SK-N-SH (cell line): ENCODE measurements around the gene SFMBT2. TPM values are rescaled to one million over a fixed set of nuclear protein-coding genes. Genes with fewer than 3 reads are reported as not detected.

Source experiments
- CTCF ChIA-PET: fragments of 300-600, 350-600 bp; formaldehyde crosslinking; extraction: SDS; loops from one replicate; lab custom pipeline; 2021; lab: Yijun Ruan, JAX
- POLR2A ChIA-PET: fragments of 350-600 bp; sonication (Branson Sonifier 250); formaldehyde crosslinking; extraction: SDS; loops from one replicate; lab custom pipeline; 2020; ENCODE audit warnings: antibody characterized with exemption, inconsistent platforms; lab: Yijun Ruan, JAX
- DNase-seq: peaks from one replicate; pipeline ENCODE4 v3.0.0; 2012
- H2AFZ ChIP-seq: fragments of 200-600 bp; sonication (generic); 2 replicates; pipeline ENCODE4 v1.8.1; 2016; ENCODE audit warnings: antibody characterized with exemption, mild to moderate bottlenecking, low read depth
- H3F3A ChIP-seq: fragments of 200-600 bp; sonication (generic); replicated peaks from 2 replicates; pipeline ENCODE3; 2016; ENCODE audit warnings: antibody characterized with exemption, mild to moderate bottlenecking; ENCODE audit not compliant: insufficient read depth
- H3K27ac ChIP-seq, 2 experiments: fragments of 200-500 bp in 1 of 2; fragments of 200-600 bp in 1 of 2; sonication (Bioruptor generic) in 1 of 2; sonication (generic), shearing (Covaris generic) in 1 of 2; 2 replicates each; pipeline versions ENCODE4 v1.5.1 to v1.6.1; 2014 to 2016; ENCODE audit warnings: low read depth in 2 of 2, inconsistent platforms in 1 of 2, low read length in 1 of 2, mild to moderate bottlenecking in 1 of 2, mixed read lengths in 1 of 2
- H3K27me3 ChIP-seq: fragments of 200-600 bp; sonication (generic), shearing (Covaris generic); 2 replicates; pipeline ENCODE4 v1.6.1; 2016; ENCODE audit warnings: mixed run types; ENCODE audit not compliant: insufficient read depth
- H3K36me3 ChIP-seq, 2 experiments: fragments of 200-500 bp in 1 of 2; fragments of 200-600 bp in 1 of 2; sonication (Bioruptor generic) in 1 of 2; sonication (generic) in 1 of 2; replicated peaks in 1 of 2; 2 replicates each; pipeline versions ENCODE3 to v1.5.1; 2014 to 2016; ENCODE audit warnings: low read length in 1 of 2, mild to moderate bottlenecking in 1 of 2; ENCODE audit not compliant: insufficient read depth in 2 of 2, control insufficient read depth in 1 of 2
- H3K4me1 ChIP-seq, 2 experiments: fragments of 200-500 bp in 1 of 2; fragments of 200-600 bp in 1 of 2; sonication (Bioruptor generic) in 1 of 2; sonication (generic), shearing (Covaris generic) in 1 of 2; 2 replicates each; pipeline versions ENCODE4 v1.5.1 to v1.6.1; 2014 to 2016; ENCODE audit warnings: low read depth in 1 of 2, low read length in 1 of 2, mixed run types in 1 of 2; ENCODE audit not compliant: insufficient read depth in 2 of 2, control insufficient read depth in 1 of 2
- H3K4me2 ChIP-seq: fragments of 200-600 bp; sonication (generic), shearing (Covaris generic); 2 replicates; pipeline ENCODE4 v1.6.1; 2017; ENCODE audit warnings: mixed run types
- H3K4me3 ChIP-seq, 2 experiments: fragments of 200-500 bp in 1 of 2; fragments of 200-600 bp in 1 of 2; sonication (Bioruptor generic) in 1 of 2; sonication (generic), shearing (Covaris generic) in 1 of 2; 2 replicates each; pipeline versions ENCODE4 v1.5.1 to v1.8.1; 2014 to 2016; ENCODE audit warnings: low read depth in 2 of 2, inconsistent platforms in 1 of 2, low read length in 1 of 2, mild to moderate bottlenecking in 1 of 2, mixed read lengths in 1 of 2, moderate library complexity in 1 of 2
- H3K79me2 ChIP-seq: fragments of 200-600 bp; sonication (generic); 2 replicates; pipeline ENCODE4 v1.8.1; 2017; ENCODE audit warnings: mild to moderate bottlenecking; ENCODE audit not compliant: insufficient read depth
- H3K9ac ChIP-seq: fragments of 200-600 bp; sonication (generic); 2 replicates; pipeline ENCODE4 v1.6.1; 2017; ENCODE audit warnings: mixed run types
- H3K9me2 ChIP-seq: fragments of 200-600 bp; sonication (generic); 2 replicates; pipeline ENCODE4 v1.6.1; 2017; ENCODE audit warnings: mixed run types
- H3K9me3 ChIP-seq: fragments of 200-600 bp; sonication (generic); 2 replicates; pipeline ENCODE4 v1.6.1; 2017; ENCODE audit warnings: mixed run types, mild to moderate bottlenecking, moderate library complexity
- H4K20me1 ChIP-seq: fragments of 200-600 bp; sonication (generic); 2 replicates; pipeline ENCODE4 v1.6.1; 2017; ENCODE audit warnings: mild to moderate bottlenecking, mixed run types; ENCODE audit not compliant: insufficient read depth
- CHD2 ChIP-seq: fragments of 150-350 bp; IDR thresholded peaks from 2 replicates; pipeline ENCODE4 v1.6.1; 2018; ENCODE audit warnings: low read length; ENCODE audit not compliant: partially characterized antibody
- ELF1 ChIP-seq: IDR thresholded peaks from 2 replicates; pipeline ENCODE4 v1.4.0; 2012
- EP300 ChIP-seq, 2 experiments: IDR thresholded peaks; 2 replicates each; pipeline versions ENCODE4 v1.4.0 to v1.6.1; 2012; ENCODE audit warnings: borderline replicate concordance in 1 of 2, low read depth in 1 of 2, low read length in 1 of 2
- EZH2phosphoT487 ChIP-seq: fragments of 200-600 bp; sonication (generic); IDR thresholded peaks from 2 replicates; pipeline ENCODE4 v1.6.1; 2017; ENCODE audit warnings: low read depth, mixed run types, mild to moderate bottlenecking, antibody characterized with exemption, moderate library complexity, borderline replicate concordance
- FOSL2 ChIP-seq: IDR thresholded peaks from 2 replicates; pipeline ENCODE4 v1.4.0; 2012; ENCODE audit warnings: low read depth, mild to moderate bottlenecking, moderate library complexity, borderline replicate concordance
- FOXJ3 ChIP-seq: sonication (generic); formaldehyde crosslinking; IDR thresholded peaks from 2 replicates; pipeline ENCODE4 v1.5.1; 2020; ENCODE audit warnings: mild to moderate bottlenecking, missing genetic modification reagents
- FOXM1 ChIP-seq: IDR thresholded peaks from 2 replicates; pipeline ENCODE4 v1.4.0; 2012; ENCODE audit warnings: low read depth, mild to moderate bottlenecking
- GABPA ChIP-seq: IDR thresholded peaks from 2 replicates; pipeline ENCODE4 v1.4.0; 2012; ENCODE audit warnings: low read depth, mild to moderate bottlenecking
- GATA2 ChIP-seq: sonication (generic); formaldehyde crosslinking; IDR thresholded peaks from 2 replicates; pipeline ENCODE4 v1.5.0; 2020; ENCODE audit warnings: mild to moderate bottlenecking, missing genetic modification reagents
- NFIC ChIP-seq: IDR thresholded peaks from 2 replicates; pipeline ENCODE4 v1.4.0; 2012; ENCODE audit warnings: borderline replicate concordance
- NRF1 ChIP-seq: IDR thresholded peaks from 2 replicates; pipeline ENCODE4 v1.6.1; 2012; ENCODE audit warnings: low read depth, mild to moderate bottlenecking, low read length
- POLR2AphosphoS5 ChIP-seq: IDR thresholded peaks from 2 replicates; pipeline ENCODE4 v1.6.1; 2012; ENCODE audit warnings: low read depth, low read length
- REST ChIP-seq: IDR thresholded peaks from 2 replicates; pipeline ENCODE4 v1.6.1; 2012; ENCODE audit warnings: mild to moderate bottlenecking, low read depth, low read length, moderate library complexity
- TAF1 ChIP-seq: IDR thresholded peaks from 2 replicates; pipeline ENCODE4 v1.6.1; 2012; ENCODE audit warnings: low read depth, mild to moderate bottlenecking, low read length, moderate library complexity, borderline replicate concordance
- TCF12 ChIP-seq: IDR thresholded peaks from 2 replicates; pipeline ENCODE4 v1.4.0; 2012
- USF1 ChIP-seq: IDR thresholded peaks from 2 replicates; pipeline ENCODE4 v1.4.0; 2012; ENCODE audit warnings: low read depth, borderline replicate concordance
- ZBTB33 ChIP-seq: IDR thresholded peaks from 2 replicates; pipeline ENCODE4 v1.4.0; 2012; ENCODE audit warnings: low read depth, borderline replicate concordance
- WGBS: methylation state at CpG from one replicate; pipeline ENCODE4 v1.1.6; 2017; ENCODE audit warnings: low lambda C conversion rate; 5-methylcytosine and 5-hydroxymethylcytosine counted together
- polyA plus RNA-seq, 3 experiments: library from polyadenylated mRNA; depleted of rRNA; stranded (reverse); fragments of >200 nt; gene quantifications; 2 replicates each; pipeline ENCODE4 v1.2.3, GENCODE V29; 2012
- TF ChIP-seq, protein P1 (sequence below): fragments of 150-350 bp; IDR thresholded peaks from 2 replicates; pipeline ENCODE4 v1.6.1; 2017; ENCODE audit warnings: antibody characterized with exemption, low read length, low read depth, borderline replicate concordance

Gene SFMBT2
- polyA plus RNA-seq, 1 of the 3 experiments (the other 2 are of a cell fraction), result 0.20 TPM

GRCh38 chr10:7308826-7309225 lies 102.0 kb downstream of the SFMBT2 start:
- 73% methylated on average over 7 of the region's 7 CpGs for WGBS
- Histone ChIP-seq H3K4me2 (no peak overlapping the region), H3K36me3 (no peaks in the 10 kb centered on the region), H3F3A (no peaks in the 10 kb centered on the region), H3K9me2 (no peaks in the 10 kb centered on the region), H3K9me3 (no peaks in the 10 kb centered on the region), H3K27me3 (no peaks in the 10 kb centered on the region), H2AFZ (no peak overlapping the region), H3K79me2 (no peaks in the 10 kb centered on the region), H3K27ac (no peak overlapping the region), H4K20me1 (no peaks in the 10 kb centered on the region), H3K4me1 (peaks cover 0 to 3% of the 10 kb centered on the region in 2 experiments; a peak in 1 of 4 replicates), H3K4me3 (no peak overlapping the region), H3K9ac (no peak overlapping the region)
- POLR2A ChIA-PET, result no interaction called here
- DNase-seq, result no peak
- CTCF ChIA-PET, result no interaction called here
- TF ChIP-seq NFIC, result no peak
- TF ChIP-seq TAF1, result no peak
- no peak for TF ChIP-seq ZBTB33
- TF ChIP-seq CHD2, result no peak

- no peaks in the 10 kb centered on the region for H3K36me3 ChIP-seq
- DNase-seq, result no peak
- no peak overlapping the region for H3K9ac ChIP-seq
- H4K20me1 ChIP-seq, result no peaks in the 10 kb centered on the region
- no peaks in the 10 kb centered on the region for H3K9me3 ChIP-seq
- H3F3A ChIP-seq, result no peaks in the 10 kb centered on the region
- ChIA-PET CTCF (no interaction called here), POLR2A (no interaction called here)
- H3K27ac ChIP-seq, result no peak overlapping the region
- no peak overlapping the region for H3K4me3 ChIP-seq
- no peaks in the 10 kb centered on the region for H3K27me3 ChIP-seq
- H3K4me1 ChIP-seq, result peaks cover 0 to 2% of the 10 kb centered on the region in 2 experiments; a peak in 1 of 4 replicates
- H2AFZ ChIP-seq, result no peak overlapping the region
- H3K9me2 ChIP-seq, result no peaks in the 10 kb centered on the region
- no peaks in the 10 kb centered on the region for H3K79me2 ChIP-seq
- TF ChIP-seq ZBTB33, result no peak
- TF ChIP-seq CHD2, result no peak
- TF ChIP-seq NFIC, result no peak
- no peak for TF ChIP-seq TCF12
- TF ChIP-seq FOSL2, result no peak
- TF ChIP-seq POLR2AphosphoS5, result no peak
- no peak for TF ChIP-seq USF1
- TF ChIP-seq EZH2phosphoT487, result no peak
- no peak for TF ChIP-seq GABPA
- TF ChIP-seq NRF1, result no peak
- TF ChIP-seq EP300 (IDR thresholded peaks at IDR 0.05; ENCODE audit: borderline replicate concordance in 1 of 2, low read depth in 1 of 2, low read length in 1 of 2), result no peak
- TF ChIP-seq TAF1, result no peak
- TF ChIP-seq, protein P1, sequence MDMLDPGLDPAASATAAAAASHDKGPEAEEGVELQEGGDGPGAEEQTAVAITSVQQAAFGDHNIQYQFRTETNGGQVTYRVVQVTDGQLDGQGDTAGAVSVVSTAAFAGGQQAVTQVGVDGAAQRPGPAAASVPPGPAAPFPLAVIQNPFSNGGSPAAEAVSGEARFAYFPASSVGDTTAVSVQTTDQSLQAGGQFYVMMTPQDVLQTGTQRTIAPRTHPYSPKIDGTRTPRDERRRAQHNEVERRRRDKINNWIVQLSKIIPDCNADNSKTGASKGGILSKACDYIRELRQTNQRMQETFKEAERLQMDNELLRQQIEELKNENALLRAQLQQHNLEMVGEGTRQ, result no peak
- TF ChIP-seq ELF1, result no peak
- TF ChIP-seq GATA2, result no peak
- TF ChIP-seq REST, result no peak
- TF ChIP-seq FOXJ3 (CRISPR knock-in tag), result no peak
- no peak for TF ChIP-seq FOXM1
- no peak overlapping the region for H3K4me2 ChIP-seq
These were observed 104.2 kb downstream of the SFMBT2 start for GRCh38 chr10:7306616-7307015.
